HepG2 (cell line): ENCODE measurements around the gene SP110. TPM values are rescaled to one million over a fixed set of nuclear protein-coding genes. Genes with fewer than 3 reads are reported as not detected.

Experiments used
- DNMT1 ChIP-seq: sonication (generic); formaldehyde crosslinking; IDR thresholded peaks from 2 replicates; pipeline ENCODE4 v1.5.1; 2020; ENCODE audit warnings: mild to moderate bottlenecking, missing genetic modification reagents
- ETV6 ChIP-seq: sonication (generic); formaldehyde crosslinking; conservative IDR thresholded peaks from 2 replicates; pipeline ENCODE4 v1.4.0; 2020; ENCODE audit warnings: missing genetic modification reagents
- FOXO4 ChIP-seq: sonication (generic); formaldehyde crosslinking; conservative IDR thresholded peaks from 2 replicates; pipeline ENCODE4 v1.8.1; 2023; ENCODE audit warnings: missing genetic modification reagents
- HNF1A ChIP-seq, 2 experiments: sonication (generic) in 1 of 2; formaldehyde crosslinking in 1 of 2; IDR thresholded peaks; 2 replicates each; pipeline versions ENCODE4 v1.4.0 to v1.6.1; 2016 to 2020; ENCODE audit warnings: borderline replicate concordance in 1 of 2, low read depth in 1 of 2, mild to moderate bottlenecking in 1 of 2, missing genetic modification reagents in 1 of 2
- NFIB ChIP-seq: sonication (generic); formaldehyde crosslinking; IDR thresholded peaks from 2 replicates; pipeline ENCODE4 v1.9.0; 2021; ENCODE audit warnings: missing genetic modification reagents, mild to moderate bottlenecking, borderline replicate concordance
- NR2F2 ChIP-seq: IDR thresholded peaks from 2 replicates; pipeline ENCODE4 v1.6.1; 2012; ENCODE audit warnings: low read depth, inconsistent platforms, borderline replicate concordance
- STAT5B ChIP-seq: sonication (generic); formaldehyde crosslinking; IDR thresholded peaks from 2 replicates; pipeline ENCODE4 v1.4.0; 2020; ENCODE audit warnings: missing genetic modification reagents
- ZBTB37 ChIP-seq: sonication (generic); formaldehyde crosslinking; IDR thresholded peaks from 2 replicates; pipeline ENCODE4 v1.4.0; 2020; ENCODE audit warnings: mild to moderate bottlenecking, missing genetic modification reagents
- ZNF605 ChIP-seq: sonication (generic); formaldehyde crosslinking; IDR thresholded peaks from 2 replicates; pipeline ENCODE4 v1.8.0; 2022; ENCODE audit warnings: mild to moderate bottlenecking, missing genetic modification reagents
- polyA plus RNA-seq, 8 experiments: library from polyadenylated mRNA; depleted of rRNA in 3 of 8; stranded (reverse) in 7 of 8; unstranded in 1 of 8; fragments of >200 nt; fragmentation: Illumina TruSeq in 4 of 8; extraction: Trizol in 4 of 8; gene quantifications; 2 replicates each; pipeline versions ENCODE4 v1.2.1 to v1.2.3, GENCODE V29; 2011 to 2016; ENCODE audit warnings: low read depth in 4 of 8, missing spikeins in 1 of 8, mixed read lengths in 1 of 8; ENCODE audit not compliant: insufficient read depth in 1 of 8
- total RNA-seq, 5 experiments: library from RNA; depleted of rRNA; stranded (reverse); fragments of >200 nt; fragmentation: Illumina TruSeq; extraction: Trizol; gene quantifications; 2 replicates each; pipeline ENCODE4 v1.2.3, GENCODE V29; 2016; ENCODE audit warnings: low read depth in 1 of 5
- TF ChIP-seq, protein P1 (sequence below): sonication (generic); formaldehyde crosslinking; IDR thresholded peaks from 2 replicates; pipeline ENCODE4 v1.4.0; 2020; ENCODE audit warnings: missing genetic modification reagents, borderline replicate concordance
- TF ChIP-seq, protein P2 (sequence below): sonication (generic); formaldehyde crosslinking; IDR thresholded peaks from 2 replicates; pipeline ENCODE4 v1.4.0; 2020; ENCODE audit warnings: missing genetic modification reagents, mild to moderate bottlenecking, borderline replicate concordance

SP110 gene
- total and polyA plus RNA-seq, 2 of the 13 experiments (the other 11 are each of a cell fraction or from before 2014, with no cell fraction given), result 7.9 to 10.4 TPM

GRCh38 chr2:230219419-230220331, at the start of gene SP110 (continued):
- TF ChIP-seq, protein P1, sequence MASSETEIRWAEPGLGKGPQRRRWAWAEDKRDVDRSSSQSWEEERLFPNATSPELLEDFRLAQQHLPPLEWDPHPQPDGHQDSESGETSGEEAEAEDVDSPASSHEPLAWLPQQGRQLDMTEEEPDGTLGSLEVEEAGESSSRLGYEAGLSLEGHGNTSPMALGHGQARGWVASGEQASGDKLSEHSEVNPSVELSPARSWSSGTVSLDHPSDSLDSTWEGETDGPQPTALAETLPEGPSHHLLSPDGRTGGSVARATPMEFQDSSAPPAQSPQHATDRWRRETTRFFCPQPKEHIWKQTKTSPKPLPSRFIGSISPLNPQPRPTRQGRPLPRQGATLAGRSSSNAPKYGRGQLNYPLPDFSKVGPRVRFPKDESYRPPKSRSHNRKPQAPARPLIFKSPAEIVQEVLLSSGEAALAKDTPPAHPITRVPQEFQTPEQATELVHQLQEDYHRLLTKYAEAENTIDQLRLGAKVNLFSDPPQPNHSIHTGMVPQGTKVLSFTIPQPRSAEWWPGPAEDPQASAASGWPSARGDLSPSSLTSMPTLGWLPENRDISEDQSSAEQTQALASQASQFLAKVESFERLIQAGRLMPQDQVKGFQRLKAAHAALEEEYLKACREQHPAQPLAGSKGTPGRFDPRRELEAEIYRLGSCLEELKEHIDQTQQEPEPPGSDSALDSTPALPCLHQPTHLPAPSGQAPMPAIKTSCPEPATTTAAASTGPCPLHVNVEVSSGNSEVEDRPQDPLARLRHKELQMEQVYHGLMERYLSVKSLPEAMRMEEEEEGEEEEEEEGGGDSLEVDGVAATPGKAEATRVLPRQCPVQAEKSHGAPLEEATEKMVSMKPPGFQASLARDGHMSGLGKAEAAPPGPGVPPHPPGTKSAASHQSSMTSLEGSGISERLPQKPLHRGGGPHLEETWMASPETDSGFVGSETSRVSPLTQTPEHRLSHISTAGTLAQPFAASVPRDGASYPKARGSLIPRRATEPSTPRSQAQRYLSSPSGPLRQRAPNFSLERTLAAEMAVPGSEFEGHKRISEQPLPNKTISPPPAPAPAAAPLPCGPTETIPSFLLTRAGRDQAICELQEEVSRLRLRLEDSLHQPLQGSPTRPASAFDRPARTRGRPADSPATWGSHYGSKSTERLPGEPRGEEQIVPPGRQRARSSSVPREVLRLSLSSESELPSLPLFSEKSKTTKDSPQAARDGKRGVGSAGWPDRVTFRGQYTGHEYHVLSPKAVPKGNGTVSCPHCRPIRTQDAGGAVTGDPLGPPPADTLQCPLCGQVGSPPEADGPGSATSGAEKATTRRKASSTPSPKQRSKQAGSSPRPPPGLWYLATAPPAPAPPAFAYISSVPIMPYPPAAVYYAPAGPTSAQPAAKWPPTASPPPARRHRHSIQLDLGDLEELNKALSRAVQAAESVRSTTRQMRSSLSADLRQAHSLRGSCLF (CRISPR knock-in tag), result no peak
- TF ChIP-seq NR2F2 (no peak), ETV6 (CRISPR knock-in tag) (no peak), STAT5B (no peak), ZBTB37 (no peak), FOXO4 (CRISPR knock-in tag) (no peak), ZNF605 (CRISPR knock-in tag) (no peak; the same call in 1 of the 2 replicates), NFIB (CRISPR knock-in tag) (no peak), HNF1A (IDR thresholded peaks at IDR 0.05; ENCODE audit: low read depth) (no peak), HNF1A (CRISPR knock-in tag; IDR thresholded peaks at IDR 0.05; ENCODE audit: borderline replicate concordance) (no peak), DNMT1 (no peak)
- TF ChIP-seq, protein P2, sequence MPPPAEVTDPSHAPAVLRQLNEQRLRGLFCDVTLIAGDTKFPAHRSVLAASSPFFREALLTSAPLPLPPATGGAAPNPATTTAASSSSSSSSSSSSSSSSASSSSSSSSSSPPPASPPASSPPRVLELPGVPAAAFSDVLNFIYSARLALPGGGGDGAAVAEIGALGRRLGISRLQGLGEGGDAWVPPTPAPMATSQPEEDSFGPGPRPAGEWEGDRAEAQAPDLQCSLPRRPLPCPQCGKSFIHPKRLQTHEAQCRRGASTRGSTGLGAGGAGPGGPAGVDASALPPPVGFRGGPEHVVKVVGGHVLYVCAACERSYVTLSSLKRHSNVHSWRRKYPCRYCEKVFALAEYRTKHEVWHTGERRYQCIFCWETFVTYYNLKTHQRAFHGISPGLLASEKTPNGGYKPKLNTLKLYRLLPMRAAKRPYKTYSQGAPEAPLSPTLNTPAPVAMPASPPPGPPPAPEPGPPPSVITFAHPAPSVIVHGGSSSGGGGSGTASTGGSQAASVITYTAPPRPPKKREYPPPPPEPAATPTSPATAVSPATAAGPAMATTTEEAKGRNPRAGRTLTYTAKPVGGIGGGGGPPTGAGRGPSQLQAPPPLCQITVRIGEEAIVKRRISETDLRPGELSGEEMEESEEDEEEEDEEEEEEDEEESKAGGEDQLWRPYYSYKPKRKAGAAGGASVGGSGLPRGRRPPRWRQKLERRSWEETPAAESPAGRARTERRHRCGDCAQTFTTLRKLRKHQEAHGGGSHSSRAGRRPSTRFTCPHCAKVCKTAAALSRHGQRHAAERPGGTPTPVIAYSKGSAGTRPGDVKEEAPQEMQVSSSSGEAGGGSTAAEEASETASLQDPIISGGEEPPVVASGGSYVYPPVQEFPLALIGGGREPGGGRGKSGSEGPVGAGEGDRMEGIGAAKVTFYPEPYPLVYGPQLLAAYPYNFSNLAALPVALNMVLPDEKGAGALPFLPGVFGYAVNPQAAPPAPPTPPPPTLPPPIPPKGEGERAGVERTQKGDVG (CRISPR knock-in tag), result no peak
